ENCODE results near the gene DOK6. TPM values are rescaled to one million over a fixed set of nuclear protein-coding genes. Genes with fewer than 3 reads are reported as not detected.

The DOK6 gene
- total and polyA plus RNA-seq, 2 donors (not counting 1 experiment from before 2014, with no cell fraction given): not detected

DNA sequence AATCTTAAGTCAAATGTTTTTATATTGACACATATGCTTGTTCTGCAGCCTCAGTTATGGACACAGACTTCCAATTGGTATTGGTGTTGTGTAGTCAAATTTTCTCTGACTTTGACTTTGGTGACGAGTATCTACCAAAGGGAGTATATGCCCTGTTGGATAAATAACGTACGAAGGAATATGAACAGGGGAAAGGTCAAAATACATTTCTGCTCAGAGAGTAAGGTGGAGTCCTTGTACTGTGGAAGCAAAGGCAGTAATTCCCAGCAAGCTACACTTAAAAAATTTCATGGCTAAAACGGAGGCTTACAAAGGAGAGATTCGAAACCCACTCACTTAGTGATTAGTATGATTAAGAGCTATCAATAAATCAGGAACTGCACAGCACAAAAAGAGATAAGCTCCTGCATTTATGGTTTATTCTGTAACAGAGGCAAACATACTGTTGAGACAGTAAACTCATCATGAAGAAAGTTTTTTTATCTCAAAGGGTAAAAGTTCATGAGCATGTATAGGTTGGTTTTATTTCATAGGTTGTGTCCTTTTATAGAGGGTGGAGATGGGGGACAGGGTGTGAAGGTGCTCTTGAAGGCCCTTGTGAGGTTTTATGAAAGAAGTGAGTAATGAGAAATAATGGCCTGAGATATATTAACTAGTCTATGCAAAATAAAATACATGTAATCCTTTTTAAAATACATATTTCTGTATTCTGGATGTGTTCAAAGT, 404.3 kb downstream of the DOK6 start:
- Histone ChIP-seq H2AFZ (ENCODE audit: insufficient read depth, low read depth, low read length, poor library complexity, severe bottlenecking) (no peak overlapping the region), H3K36me3 (replicated peaks in 1 of 2; ENCODE audit: control extremely low read depth in 1 of 2, control insufficient read depth in 1 of 2, extremely low read depth in 1 of 2, insufficient read depth in 2 of 2, low read length in 1 of 2) (no peaks in the 10 kb centered on the region), H3K4me2 (replicated peaks; ENCODE audit: low read depth, low read length, poor library complexity, severe bottlenecking) (no peak overlapping the region), H3K9me3 (ENCODE audit: control extremely low read depth in 1 of 3, control insufficient read depth in 2 of 3, insufficient read depth in 1 of 3, low read length in 2 of 3) (peaks cover 0 to 1% (median 0%) of the 10 kb centered on the region in 3 donors), H3K27ac (ENCODE audit: low read length in 2 of 2) (no peak overlapping the region), H3K27me3 (replicated peaks in 1 of 4; ENCODE audit: control extremely low read depth in 1 of 4, control insufficient read depth in 3 of 4, insufficient read depth in 4 of 4, low read length in 3 of 4) (no peaks in the 10 kb centered on the region), H3K4me3 (ENCODE audit: control extremely low read depth in 1 of 5, extremely low read depth in 1 of 5, insufficient read depth in 1 of 5, low read depth in 2 of 5, low read length in 4 of 5) (no peak overlapping the region), H3K79me2 (ENCODE audit: control insufficient read depth, insufficient read depth, low read length) (no peaks in the 10 kb centered on the region), H3K4me1 (ENCODE audit: control insufficient read depth in 2 of 2, insufficient read depth in 2 of 2, low read length in 2 of 2) (no peaks in the 10 kb centered on the region), H4K20me1 (ENCODE audit: control insufficient read depth, insufficient read depth, low read length, poor library complexity, severe bottlenecking) (no peaks in the 10 kb centered on the region), H3K9ac (ENCODE audit: low read length) (no peak overlapping the region)
- ChIA-PET POLR2A (no interaction called here), CTCF (no interaction called here)
- DNase-seq (no peak), ATAC-seq (ENCODE audit: low read depth) (no peak)
- H3K4me1 Mint-ChIP-seq: no peaks in the 10 kb centered on the region
- TF ChIP-seq EZH2 (IDR thresholded peaks at IDR 0.05; ENCODE audit: borderline replicate concordance, insufficient read depth, low read depth, low read length, poor library complexity, severe bottlenecking): no peak
- TF ChIP-seq, protein P1, sequence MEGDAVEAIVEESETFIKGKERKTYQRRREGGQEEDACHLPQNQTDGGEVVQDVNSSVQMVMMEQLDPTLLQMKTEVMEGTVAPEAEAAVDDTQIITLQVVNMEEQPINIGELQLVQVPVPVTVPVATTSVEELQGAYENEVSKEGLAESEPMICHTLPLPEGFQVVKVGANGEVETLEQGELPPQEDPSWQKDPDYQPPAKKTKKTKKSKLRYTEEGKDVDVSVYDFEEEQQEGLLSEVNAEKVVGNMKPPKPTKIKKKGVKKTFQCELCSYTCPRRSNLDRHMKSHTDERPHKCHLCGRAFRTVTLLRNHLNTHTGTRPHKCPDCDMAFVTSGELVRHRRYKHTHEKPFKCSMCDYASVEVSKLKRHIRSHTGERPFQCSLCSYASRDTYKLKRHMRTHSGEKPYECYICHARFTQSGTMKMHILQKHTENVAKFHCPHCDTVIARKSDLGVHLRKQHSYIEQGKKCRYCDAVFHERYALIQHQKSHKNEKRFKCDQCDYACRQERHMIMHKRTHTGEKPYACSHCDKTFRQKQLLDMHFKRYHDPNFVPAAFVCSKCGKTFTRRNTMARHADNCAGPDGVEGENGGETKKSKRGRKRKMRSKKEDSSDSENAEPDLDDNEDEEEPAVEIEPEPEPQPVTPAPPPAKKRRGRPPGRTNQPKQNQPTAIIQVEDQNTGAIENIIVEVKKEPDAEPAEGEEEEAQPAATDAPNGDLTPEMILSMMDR (IDR thresholded peaks at IDR 0.05): no peak
- no peak overlapping the region for H3K4me3 Mint-ChIP-seq
- intact Hi-C loops (cut with micrococcal nuclease): no loop called here
- peaks cover 10% of the 10 kb centered on the region for H3K27me3 Mint-ChIP-seq
- no peaks in the 10 kb centered on the region for H3K9me3 Mint-ChIP-seq (ENCODE audit: insufficient read depth)
- H3K27ac Mint-ChIP-seq: no peak overlapping the region
- 95% methylated on average over 3 of the region's 5 CpGs for WGBS (ENCODE audit: insufficient coverage)

- H3K79me2 ChIP-seq (ENCODE audit: control insufficient read depth, insufficient read depth, low read length): no peaks in the 10 kb centered on the region
- intact Hi-C loops (cut with micrococcal nuclease): no loop called here
- no peaks in the 10 kb centered on the region for H3K27me3 ChIP-seq (replicated peaks in 1 of 4; ENCODE audit: control extremely low read depth in 1 of 4, control insufficient read depth in 3 of 4, insufficient read depth in 4 of 4, low read length in 3 of 4)
- H4K20me1 ChIP-seq (ENCODE audit: control insufficient read depth, insufficient read depth, low read length, poor library complexity, severe bottlenecking): no peaks in the 10 kb centered on the region
- no peak overlapping the region for H3K4me3 ChIP-seq (ENCODE audit: control extremely low read depth in 1 of 5, extremely low read depth in 1 of 5, insufficient read depth in 1 of 5, low read depth in 2 of 5, low read length in 4 of 5)
- no peak overlapping the region for H3K27ac Mint-ChIP-seq
- no peak overlapping the region for H3K9ac ChIP-seq (ENCODE audit: low read length)
- no peaks in the 10 kb centered on the region for H3K9me3 Mint-ChIP-seq (ENCODE audit: insufficient read depth)
- ATAC-seq (ENCODE audit: low read depth) (no peak), DNase-seq (no peak)
- no peak overlapping the region for H3K27ac ChIP-seq (ENCODE audit: low read length in 2 of 2)
- no peak for TF ChIP-seq EZH2 (IDR thresholded peaks at IDR 0.05; ENCODE audit: borderline replicate concordance, insufficient read depth, low read depth, low read length, poor library complexity, severe bottlenecking)
- TF ChIP-seq, protein P1 (IDR thresholded peaks at IDR 0.05): no peak
- H3K4me1 Mint-ChIP-seq: no peaks in the 10 kb centered on the region
- no peak overlapping the region for H2AFZ ChIP-seq (ENCODE audit: insufficient read depth, low read depth, low read length, poor library complexity, severe bottlenecking)
- WGBS (ENCODE audit: insufficient coverage): no CpG with 5 or more reads among the region's 2 CpGs
- peaks cover 6% of the 10 kb centered on the region for H3K27me3 Mint-ChIP-seq
- CTCF ChIA-PET: no interaction called here
- no peaks in the 10 kb centered on the region for H3K4me1 ChIP-seq (ENCODE audit: control insufficient read depth in 2 of 2, insufficient read depth in 2 of 2, low read length in 2 of 2)
- no peak overlapping the region for H3K4me2 ChIP-seq (replicated peaks; ENCODE audit: low read depth, low read length, poor library complexity, severe bottlenecking)
- no peaks in the 10 kb centered on the region for H3K36me3 ChIP-seq (replicated peaks in 1 of 2; ENCODE audit: control extremely low read depth in 1 of 2, control insufficient read depth in 1 of 2, extremely low read depth in 1 of 2, insufficient read depth in 2 of 2, low read length in 1 of 2)
- H3K4me3 Mint-ChIP-seq: no peak overlapping the region
- POLR2A ChIA-PET: no interaction called here
- H3K9me3 ChIP-seq (ENCODE audit: control extremely low read depth in 1 of 3, control insufficient read depth in 2 of 3, insufficient read depth in 1 of 3, low read length in 2 of 3): no peaks in the 10 kb centered on the region
Measured at GRCh38 chr18:69808399-69808798, 407.7 kb downstream of the DOK6 start.

Measured in B cell (primary cell).